Body of pancreas (tissue), 4 donors: Measurements from ENCODE around the gene GOLGA6L7.

ENCODE experiments used
- POLR2A ChIP-seq, 3 donors: fragments of 450-650 bp; IDR thresholded peaks; one replicate each; pipeline ENCODE4 v1.6.1; 2016; ENCODE audit warnings: antibody characterized with exemption in 3 of 3, mild to moderate bottlenecking in 2 of 3
- TF ChIP-seq, protein P1 (sequence below), 7 experiments: fragments of 450-650 bp in 4 of 7; fragments of 200-600 bp in 3 of 7; sonication (generic) in 3 of 7; IDR thresholded peaks; one replicate each; pipeline ENCODE4 v1.5.1; 2016 to 2019; ENCODE audit warnings: antibody characterized with exemption in 7 of 7

DNA sequence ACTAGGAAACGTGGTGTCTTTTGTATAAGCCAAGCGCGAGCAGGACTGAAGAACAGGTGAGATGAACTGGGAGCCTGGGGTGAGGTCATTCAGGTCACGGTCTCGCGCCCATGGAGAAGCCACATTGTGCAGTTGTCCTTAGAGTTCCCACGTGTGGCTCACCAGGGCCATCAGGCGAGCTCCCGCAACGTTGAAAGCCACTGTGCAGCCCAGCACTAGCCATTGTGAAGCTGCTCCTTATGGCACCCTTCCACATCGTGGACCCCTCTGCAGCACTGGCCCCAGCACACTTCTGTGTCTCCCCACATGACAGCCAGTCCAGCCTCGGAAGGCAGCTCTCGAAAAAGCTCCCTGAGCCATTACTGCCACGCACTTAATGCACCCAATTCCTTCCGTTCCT lies 29.8 kb upstream of the GOLGA6L7 start:
- TF ChIP-seq, protein P1, sequence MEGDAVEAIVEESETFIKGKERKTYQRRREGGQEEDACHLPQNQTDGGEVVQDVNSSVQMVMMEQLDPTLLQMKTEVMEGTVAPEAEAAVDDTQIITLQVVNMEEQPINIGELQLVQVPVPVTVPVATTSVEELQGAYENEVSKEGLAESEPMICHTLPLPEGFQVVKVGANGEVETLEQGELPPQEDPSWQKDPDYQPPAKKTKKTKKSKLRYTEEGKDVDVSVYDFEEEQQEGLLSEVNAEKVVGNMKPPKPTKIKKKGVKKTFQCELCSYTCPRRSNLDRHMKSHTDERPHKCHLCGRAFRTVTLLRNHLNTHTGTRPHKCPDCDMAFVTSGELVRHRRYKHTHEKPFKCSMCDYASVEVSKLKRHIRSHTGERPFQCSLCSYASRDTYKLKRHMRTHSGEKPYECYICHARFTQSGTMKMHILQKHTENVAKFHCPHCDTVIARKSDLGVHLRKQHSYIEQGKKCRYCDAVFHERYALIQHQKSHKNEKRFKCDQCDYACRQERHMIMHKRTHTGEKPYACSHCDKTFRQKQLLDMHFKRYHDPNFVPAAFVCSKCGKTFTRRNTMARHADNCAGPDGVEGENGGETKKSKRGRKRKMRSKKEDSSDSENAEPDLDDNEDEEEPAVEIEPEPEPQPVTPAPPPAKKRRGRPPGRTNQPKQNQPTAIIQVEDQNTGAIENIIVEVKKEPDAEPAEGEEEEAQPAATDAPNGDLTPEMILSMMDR (IDR thresholded peaks at IDR 0.05), result no peak
- TF ChIP-seq POLR2A (IDR thresholded peaks at IDR 0.05), result no peak
